SU-DHL-6 (cell line): Measurements from ENCODE around the gene HOXA7.

Source experiments
- EZH2phosphoT487 ChIP-seq: fragments of 200-600 bp; sonication (generic), shearing (Covaris generic); conservative IDR thresholded peaks from 2 replicates; pipeline ENCODE4 v1.6.1; 2018; ENCODE audit warnings: mild to moderate bottlenecking, antibody characterized with exemption, low read length, moderate library complexity, mixed read lengths
- TF ChIP-seq, protein P1 (sequence below): fragments of 200-600 bp; sonication (generic); IDR thresholded peaks from one replicate; pipeline ENCODE4 v1.5.1; 2017; ENCODE audit warnings: antibody characterized with exemption, mild to moderate bottlenecking, low read length, moderate library complexity; ENCODE audit not compliant: insufficient read depth, poor library complexity, severe bottlenecking

GRCh38 chr7:27114881-27115220 lies 41.6 kb downstream of the HOXA7 start:
- TF ChIP-seq EZH2phosphoT487: no peak
- TF ChIP-seq, protein P1, sequence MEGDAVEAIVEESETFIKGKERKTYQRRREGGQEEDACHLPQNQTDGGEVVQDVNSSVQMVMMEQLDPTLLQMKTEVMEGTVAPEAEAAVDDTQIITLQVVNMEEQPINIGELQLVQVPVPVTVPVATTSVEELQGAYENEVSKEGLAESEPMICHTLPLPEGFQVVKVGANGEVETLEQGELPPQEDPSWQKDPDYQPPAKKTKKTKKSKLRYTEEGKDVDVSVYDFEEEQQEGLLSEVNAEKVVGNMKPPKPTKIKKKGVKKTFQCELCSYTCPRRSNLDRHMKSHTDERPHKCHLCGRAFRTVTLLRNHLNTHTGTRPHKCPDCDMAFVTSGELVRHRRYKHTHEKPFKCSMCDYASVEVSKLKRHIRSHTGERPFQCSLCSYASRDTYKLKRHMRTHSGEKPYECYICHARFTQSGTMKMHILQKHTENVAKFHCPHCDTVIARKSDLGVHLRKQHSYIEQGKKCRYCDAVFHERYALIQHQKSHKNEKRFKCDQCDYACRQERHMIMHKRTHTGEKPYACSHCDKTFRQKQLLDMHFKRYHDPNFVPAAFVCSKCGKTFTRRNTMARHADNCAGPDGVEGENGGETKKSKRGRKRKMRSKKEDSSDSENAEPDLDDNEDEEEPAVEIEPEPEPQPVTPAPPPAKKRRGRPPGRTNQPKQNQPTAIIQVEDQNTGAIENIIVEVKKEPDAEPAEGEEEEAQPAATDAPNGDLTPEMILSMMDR: no peak
